Activated CD4-positive, alpha-beta T cell treated with anti-CD3 and anti-CD28 coated beads for 48 hours (primary cell): Measurements from ENCODE around the gene ZNF70.
A peak's percentile ranks its signal among the peaks of the same experiment; 100 is the strongest.
"Not testable (repeated sequence)": the region's sequence is repeated elsewhere in the genome, so short reads cannot be mapped to it uniquely, and the experiment has no call there.

Experiments
- DNase-seq: peaks from one replicate; pipeline ENCODE4 v3.0.0-alpha.2; 2020

ZNF70 gene

DNA sequence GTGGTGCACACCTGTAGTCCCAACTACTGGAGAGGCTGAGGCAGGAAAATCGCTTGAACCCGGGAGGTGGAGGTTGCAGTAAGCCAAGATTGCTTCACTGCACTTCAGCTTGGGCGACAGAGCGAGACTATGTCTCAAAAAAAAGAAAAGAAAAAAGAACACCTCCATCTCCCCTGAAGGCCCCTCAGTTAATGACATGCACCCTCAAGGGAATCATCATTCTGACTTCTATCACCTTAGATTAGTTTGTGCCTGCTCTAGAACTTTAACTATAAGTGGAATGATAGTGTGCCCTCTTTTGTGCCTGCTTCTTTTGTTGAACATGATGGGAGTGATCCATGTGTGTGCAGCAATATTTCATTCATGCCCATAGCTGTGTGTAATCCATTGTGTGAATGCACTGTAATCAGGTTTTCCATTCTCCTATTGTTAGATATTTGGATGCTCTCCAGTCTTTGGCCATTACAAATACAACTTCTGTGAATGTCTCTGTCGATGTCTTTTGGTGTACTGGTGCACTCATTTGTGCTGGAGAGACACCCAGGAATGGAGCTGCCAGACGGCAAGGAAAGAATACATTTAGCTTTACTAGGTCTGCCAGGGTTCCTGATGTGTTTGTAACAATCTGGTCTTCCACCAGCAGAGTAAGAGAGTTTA is 4.2 kb upstream of the ZNF70 start:
- no peak for DNase-seq

DNA sequence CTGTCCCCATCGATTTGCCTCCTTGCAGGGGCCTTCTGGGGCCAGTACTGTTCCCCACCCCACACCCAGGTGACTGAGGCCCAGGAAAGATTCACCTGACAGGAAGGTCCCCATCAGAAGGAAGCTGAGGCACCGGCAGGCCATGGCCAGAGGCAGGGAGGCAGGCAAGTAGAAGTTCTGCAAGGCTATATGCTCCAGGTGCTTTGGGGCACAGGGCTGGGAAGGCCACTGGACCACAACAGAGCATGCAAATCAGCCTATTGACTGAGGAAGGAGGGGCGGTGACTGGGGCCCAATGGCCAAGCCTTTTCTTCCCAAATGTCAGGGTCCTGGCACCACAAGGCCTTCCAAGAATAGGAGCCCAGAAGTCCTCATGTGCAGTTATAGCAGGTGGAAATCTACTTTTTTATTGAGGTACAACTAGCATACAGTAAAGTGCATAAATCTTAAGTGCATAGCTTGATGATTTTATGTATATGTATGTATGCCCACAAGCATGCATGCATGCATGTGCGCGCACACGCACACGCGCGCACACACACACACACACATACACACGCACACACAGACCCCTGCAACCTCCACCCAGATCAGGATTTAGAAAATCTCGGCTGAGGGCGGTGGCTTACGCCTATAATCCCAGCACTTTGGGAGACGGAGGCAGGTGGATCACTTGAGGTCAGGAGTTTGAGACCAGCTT is 3.5 kb upstream of the ZNF70 start, which contains the start of gene VPREB3:
Gene VPREB3, minus strand, starts transcription at position 206 of the 700 bp plus-strand sequence. Its CDS starts 62 bp downstream, at position 144.
- DNase-seq: no peak

DNA sequence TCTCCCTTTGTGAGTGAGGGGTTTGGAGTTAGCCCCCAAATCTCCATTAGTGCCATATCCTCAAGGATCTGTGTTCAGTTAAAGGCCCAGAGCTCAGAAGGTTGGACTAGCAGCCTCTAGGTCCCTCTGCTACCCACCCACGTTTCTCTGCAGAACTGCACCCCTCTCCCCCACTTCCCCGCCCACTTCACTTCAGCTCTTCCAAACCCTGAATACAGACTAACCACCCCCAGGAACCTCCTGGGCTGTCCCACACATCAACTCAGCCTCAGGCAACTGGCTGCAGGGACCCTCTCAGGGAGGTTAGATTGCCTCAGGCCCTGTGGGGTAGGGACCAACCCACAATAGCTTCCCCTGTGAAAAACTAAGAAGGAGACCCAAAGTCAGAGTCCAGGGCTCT is 2.5 kb upstream of the ZNF70 start:
- no peak for DNase-seq

DNA sequence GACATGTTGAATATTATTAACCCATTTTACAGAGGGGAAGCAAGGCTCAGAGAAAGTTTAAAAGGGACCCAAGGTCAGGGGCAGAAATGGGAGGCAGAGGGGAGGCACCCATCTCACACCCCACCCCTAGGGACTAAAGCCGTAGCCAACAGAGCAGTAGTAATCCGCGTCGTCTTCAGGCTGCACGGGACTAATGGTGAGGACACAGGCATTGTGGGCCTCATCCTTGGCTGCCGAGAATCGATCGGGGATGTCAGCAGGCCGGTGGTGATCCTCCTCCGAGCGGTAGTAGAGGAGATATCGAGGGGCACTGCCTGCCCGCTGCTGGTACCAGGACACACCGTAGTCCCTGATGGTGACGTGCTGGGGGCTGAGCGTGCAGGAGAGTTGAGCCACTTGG is 1.8 kb upstream of the ZNF70 start:
- no peak for DNase-seq

DNA sequence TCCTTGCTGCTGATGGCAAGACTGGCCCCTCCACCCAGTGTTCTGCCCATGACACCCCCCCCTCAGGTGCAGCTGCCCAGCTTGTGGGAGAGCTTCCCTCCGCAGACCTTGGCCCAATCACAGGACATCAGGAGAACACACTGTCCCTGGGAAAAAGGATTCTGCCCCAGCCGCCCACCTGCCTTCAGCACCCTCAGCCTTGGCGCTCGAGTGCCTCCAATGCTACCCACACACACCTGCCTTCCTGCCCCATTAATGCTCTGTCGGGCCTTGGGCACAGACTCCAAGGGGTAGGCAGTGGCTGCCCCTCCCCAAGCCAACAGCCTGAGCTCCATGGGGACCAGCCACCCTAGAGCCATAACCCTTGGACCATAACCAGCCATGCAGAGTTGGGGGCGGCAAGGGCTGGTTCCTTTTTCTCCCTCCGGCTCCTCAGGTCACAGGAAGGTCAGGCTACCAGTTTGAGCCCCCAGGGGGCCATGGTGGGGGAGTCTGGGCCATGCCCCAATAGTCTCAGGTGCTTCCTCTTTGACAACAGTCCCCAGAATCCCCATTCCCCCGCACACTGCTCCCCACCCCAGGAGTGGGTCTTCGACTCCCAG is 1.3 kb upstream of the ZNF70 start:
- DNase-seq: no peak

DNA sequence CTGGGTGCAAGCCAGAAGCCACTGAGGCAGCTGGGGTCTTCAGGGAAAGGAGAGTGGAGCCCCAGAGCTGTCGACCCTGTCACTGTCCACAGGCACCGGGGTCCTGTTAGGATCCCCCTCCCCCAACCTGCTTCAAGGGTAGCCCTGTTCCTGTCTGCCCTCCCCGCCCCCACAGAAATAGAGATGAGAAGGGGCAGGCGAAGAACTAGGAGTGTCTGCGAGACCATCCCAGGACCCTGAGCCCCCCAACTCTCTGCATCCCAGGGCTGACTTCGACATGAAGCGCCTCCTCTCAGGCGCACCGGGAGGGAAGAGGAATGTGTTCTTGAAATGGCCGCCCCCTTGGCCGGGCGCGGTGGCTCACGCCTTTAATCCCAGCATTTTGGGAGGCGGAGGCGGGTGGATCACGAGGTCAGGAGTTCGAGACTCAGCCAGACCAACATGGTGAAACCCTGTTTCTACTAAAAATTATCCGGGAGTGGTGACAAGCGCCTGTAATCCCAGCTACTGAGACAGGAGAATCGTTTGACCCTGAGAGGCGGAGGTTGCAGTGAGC is 607 bp upstream of the ZNF70 start:
- DNase-seq: no peak

DNA sequence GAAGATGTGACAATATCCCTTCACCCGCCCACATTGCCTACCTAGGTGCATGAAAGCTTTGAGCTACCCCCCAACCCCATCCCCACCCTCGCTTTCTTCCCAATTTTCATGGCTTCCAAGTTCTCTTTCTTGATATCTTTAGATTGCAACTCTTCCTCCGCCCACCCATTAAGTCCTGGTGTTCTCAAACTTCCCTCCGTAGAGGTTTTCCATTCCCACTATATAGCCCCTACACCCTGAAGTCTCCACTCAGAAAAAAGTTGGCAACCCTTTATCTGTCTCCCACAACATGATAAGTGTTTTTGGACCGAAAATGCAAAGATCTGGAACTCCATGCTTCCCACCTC is 572 bp downstream of the ZNF70 start:
- DNase-seq: no peak

DNA sequence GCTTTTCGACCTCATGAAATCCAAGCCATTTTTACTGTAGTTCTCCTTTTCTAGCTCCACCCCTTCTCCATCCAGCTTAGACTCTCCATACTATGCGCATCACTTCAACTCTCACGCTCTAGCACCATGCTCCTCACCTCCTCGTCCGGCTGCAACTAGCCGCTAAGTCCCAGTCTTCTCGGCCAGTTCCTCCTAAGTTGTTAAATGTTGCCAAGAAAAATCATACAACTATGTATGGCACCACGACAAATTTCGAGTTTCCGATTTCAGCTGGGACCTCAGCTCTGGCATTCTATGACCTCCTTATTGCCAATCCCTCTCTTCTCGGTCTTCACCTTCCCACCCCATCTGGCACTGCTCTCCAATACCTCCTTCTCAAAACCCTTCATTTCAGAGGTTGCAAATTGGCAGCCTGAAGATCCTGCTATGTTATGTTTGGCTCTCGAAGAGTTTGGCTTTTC is 1.0 kb downstream of the ZNF70 start:
- no peak for DNase-seq

DNA sequence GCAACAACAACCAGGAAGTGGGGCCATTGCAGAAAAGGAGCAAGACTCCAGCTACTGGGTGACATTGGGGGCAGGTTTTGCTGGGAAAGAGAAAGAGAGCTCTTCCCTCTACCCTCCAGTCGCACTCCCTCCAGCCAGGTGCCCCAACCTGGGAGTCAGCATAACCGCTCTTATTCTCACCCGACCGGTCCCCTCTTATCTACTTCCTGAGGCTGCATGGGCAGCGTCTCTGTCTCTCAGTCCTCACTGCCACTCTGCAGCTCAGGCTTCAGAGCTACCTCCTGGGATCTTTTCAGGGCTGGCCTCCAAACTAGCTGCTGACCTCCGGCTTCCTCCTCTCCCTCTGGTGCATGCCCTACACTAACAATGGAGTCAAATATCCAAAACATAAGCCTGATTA is 5.1 kb downstream of the ZNF70 start:
- DNase-seq: no peak

DNA sequence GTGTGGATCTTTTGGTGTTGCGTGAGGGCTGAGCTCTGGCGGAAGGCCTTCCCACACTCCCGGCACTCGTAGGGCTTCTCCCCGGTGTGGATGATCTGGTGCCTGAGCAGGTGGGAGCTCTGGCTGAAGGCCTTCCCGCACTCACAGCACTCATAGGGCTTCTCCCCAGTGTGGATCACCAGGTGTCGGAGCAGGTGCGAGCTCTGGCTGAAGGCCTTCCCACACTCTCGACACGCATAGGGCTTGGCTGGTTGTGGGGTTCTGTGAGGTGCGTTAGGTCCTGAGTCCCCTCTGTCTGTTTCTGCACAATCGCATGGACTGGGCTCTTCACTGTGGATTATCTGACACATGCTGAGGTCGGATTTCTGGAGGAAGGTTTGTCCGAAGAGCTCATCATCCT is 6.4 kb downstream of the ZNF70 start:
- DNase-seq: no peak

DNA sequence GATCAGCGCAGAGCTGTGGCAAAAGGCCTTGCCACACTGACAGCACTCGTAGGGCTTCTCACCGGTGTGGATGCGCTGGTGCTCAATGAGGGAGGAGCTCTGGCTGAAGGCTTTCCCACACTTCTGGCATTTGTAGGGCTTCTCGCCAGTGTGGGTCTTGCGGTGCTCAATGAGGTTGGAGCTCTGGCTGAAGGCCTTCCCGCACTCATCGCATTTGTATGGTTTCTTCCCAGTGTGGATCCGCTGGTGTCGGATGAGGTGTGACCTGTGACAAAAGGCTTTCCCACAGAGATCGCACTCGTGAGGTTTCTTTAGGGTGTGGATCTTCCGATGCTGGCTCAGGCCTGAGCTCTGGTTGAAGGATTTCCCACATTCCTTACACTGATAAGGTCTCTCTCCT is 6.9 kb downstream of the ZNF70 start:
- no peak for DNase-seq

DNA sequence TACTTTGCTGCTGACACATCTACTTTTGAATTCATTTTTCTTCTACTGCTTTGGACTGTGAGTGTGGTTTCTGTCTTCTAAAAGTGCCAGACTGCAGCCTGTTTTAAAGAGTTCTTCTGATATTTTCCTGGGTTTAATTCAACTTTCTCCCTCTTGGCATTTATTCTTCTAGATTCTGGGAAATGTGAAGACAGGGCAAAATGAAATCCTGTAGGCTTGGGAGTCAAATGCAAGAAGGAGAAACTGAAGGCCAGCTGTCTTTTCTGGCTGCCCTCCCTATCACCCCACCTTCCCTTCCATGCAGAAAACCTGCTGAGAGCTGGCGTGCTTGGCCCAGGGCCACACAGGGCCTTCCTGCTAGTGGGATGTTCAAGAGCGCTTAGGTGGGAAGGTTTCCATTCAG is 7.6 kb downstream of the ZNF70 start:
- DNase-seq: no peak

DNA sequence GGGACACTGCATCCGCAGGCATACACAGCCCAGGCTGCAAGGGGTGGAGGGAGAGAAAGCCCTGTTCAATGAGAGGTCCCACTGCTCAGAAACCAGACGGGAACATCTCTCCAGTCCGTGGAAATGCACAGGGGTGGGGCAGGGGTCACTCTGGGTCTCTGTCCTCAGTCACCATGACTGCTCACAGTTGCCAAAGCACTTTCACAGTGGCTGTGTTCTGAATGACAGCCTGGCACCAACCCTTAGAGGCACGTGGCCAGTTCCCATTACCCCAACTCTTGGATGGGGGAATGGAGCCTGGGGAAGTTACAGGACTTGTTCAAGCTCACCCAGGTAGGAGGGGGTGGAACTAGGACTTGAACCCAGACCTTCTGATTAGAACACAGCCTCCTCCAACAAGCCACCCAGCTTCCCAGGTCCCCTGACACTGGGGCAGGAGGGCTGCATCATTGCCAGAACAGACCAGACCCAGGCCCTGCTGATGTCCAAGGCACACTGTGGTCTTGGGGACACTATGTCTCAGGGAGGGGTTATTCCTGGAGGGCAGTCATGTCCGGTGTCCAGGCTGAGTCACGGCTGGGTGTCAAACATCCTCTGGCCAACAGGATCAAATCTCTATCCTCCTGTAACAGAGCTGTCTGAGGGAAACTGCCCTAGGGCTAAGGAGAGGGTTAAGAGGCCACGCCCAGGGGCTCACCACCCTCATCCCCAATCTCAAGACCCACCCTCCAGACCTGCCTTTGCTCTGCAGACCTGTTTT is 8.2 kb downstream of the ZNF70 start:
- no peak for DNase-seq

DNA sequence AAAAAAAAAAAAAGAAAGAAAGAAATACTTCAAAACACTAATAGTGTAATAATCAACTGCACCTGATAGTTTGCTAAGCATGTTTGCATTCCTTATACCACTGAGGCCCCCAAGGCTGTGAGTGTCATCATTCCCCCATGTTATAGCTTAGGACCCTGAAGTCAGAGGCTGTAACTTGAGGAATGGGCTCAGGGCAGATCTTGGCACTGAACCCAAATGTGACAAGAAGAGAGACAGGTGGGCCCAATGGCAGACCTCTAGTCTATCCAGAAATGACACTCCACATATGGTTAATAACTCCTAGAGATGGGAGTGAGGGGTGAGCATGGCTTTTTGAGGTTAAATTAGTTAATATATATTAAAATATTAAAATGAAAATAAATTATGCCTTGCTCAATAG is 13.2 kb downstream of the ZNF70 start:
- no peak for DNase-seq

DNA sequence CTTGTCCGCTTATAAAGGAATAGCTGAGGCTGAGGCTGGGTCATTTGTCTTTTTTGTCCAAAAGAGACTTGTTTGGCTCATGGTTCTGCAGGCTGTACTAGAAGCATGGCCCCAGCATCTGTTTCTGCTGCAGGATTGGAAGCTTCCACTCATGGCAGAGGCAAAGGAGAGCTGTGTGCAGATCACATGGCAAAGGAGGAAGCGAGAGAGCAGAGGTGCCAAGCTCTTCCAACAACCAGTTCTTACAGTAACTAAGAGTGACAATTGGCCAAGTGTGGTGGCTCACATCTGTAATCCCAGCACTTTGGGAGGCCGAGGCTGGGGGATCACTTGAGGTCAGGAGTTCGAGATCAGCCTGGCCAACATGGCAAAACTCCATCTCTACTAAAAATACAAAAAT is 22.8 kb downstream of the ZNF70 start:
- DNase-seq: not testable (repeated sequence)

DNA sequence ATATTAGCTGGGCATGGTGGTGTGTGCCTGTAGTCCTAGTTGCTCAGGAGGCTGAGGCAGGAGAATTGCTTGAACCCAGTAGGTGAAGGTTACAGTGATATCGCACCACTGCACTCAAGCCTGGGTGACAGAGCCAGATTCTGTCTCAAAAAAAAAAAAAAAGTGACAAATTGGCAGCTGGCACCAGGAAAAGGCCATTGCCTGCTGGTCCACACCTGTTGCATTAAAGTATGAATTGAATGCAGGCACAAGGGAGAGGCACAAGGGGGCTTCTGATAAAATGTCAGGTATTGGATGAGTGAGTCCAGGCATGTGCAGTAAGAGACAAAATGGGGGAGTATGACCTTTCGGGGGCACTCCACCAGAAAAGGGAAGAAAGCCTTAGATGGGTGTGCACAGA is 28.2 kb downstream of the ZNF70 start:
- no peak for DNase-seq

DNA sequence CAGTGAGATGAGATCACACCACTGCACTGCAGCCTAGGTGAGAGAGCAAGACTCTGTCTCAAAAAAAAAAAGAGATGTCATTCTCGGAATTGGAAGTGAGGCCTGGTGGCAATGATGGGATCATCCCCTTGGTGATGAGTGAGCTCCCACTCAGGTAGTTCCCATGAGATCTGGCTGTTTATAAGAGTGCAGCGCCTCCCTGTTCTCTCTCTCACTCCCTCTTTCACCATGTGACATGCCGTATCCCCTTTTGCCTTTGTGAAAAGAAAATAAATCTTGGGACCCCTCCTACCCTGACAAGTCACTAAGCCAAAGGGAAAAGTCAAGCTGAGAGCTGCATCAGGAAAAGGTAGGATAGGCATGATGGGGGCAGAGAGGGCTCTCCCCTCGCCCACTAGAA is 28.8 kb downstream of the ZNF70 start:
- no peak for DNase-seq

DNA sequence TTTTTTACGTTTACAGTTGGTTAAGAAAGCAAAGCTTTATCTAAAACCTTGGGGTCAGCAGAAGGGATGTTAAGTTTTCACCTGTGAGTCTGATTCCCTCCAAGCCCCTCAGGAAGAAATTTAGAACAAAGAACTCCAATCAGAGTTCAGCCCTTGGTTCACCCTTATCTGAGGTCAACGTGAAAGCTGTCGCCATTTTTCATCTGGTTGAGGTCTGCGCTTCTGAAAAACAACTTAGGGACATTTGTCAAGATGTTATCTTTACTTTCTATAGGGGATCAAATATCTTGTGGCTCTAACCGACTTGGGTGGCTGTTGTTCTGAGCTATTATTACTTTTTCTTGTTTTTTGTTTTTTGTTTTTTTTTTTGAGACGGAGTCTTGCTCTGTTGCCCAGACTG is 30.1 kb downstream of the ZNF70 start:
- DNase-seq: no peak

DNA sequence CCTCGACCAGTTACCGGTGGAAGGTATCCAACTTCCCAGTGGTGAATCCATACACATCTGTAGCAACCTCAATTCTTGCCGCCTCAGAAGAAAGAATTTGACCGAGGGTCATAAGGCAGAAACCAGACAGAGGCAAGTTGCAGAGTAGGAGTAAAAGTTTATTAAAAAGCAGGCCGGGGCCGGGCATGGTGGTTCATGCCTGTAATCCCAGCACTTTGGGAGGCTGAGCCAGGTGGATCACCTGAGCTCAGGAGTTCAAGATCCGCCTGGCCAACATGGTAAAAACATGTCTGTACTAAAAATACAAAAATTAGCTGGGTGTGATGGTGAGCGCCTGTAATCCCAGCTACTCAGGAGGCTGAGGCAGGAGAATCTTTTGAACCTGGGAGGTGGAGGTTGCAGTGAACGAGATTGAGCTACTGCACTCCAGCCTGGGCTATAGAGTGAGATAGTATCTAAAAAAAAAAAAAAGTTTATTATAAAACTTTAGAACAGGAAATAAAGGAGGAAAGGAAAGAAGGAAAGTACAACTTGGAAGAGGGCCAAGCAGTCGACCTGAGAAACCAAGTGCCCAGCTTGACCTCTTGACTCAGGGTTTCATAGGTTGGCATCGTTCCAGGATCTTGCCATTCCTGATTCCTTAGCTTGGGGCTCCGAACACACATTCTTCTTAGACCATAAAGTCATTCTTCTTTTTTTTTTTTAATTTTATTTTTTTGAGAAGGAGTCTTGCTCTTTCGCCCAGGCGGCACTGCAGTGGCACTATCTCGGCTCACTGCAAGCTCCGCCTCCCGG is 32.3 kb downstream of the ZNF70 start:
- DNase-seq: no peak

DNA sequence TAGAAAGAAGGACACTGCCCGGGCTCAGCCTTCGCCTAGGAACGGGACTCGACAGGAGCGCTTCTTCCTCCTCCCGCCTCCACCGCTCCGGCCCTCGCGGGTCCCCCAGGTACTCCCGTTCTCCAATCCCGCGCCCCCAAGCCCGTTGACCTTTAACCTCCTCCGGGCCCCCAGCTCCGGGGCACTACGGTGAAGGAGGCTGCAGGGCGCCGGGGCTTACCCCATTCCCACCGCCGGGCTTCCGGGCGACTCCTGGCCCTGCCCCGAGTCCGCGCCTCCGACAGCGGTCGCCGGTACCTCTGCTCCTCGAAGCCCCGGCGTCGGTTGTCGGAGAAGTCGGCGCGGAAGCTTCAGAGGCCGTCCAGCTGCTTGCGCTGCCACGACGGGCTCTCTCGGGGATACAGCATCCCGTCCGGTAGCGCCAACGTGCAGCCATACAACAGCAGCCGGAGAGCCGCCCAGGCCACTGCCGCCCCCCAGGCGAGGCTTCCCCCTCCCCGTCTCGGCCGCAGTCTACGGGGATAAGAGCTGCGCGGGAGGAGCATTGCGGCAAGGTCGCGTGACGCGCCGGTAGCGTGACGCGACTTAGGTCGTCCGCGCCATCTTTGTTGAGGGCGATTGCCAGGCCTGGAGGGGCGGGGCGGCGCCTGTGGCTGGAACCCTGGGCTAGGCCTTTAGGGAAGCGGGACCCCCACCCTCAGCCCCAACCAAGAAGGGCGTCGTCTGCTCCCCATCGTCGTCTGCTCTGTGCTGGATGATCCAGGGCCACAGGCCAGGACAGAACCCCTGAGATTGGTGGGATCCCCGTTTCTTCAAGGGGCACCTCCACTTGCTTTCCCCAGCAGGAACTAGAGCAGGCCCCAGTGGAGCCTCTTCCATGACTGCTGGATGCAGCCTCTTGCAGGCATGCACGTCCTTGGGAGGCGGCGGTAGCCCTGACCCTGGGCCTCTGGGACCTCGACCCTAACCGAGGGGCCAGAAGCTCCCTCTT is 33.8 kb downstream of the ZNF70 start:
- peak; percentile 88 for DNase-seq

DNA sequence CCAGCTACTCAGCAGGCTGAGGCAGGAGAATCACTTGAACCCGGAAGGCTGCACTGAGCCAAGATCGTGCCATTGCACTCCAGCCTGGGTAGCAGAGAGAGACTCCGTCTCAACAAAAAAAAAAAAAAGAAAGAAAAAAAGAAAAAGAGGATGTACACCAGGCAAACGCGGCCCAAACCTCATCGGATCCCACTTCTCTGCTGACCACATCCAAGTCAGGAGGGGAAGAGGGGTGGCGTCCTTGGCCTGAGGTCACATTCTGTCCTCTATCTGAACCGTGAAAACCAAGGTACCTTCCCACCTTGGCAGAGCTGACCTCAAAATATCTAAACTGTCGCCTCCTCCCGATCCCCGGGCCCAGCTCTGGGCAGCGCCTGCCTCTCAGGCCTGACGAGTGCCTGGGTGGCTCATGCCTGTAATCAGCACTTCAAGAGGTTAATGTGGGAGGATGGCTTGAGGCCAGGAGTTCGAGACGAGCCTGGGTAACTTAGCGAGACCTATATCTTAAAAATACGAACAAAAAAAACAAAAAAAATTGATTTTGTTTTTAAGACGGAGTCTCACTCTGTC is 35.0 kb downstream of the ZNF70 start:
- DNase-seq: no peak
